ENCODE data around the gene PCBD2.

PCBD2 gene

GRCh38 chr5:134873494-134873893, 31.4 kb upstream of the PCBD2 start:
- Histone ChIP-seq H3K9me2 (ENCODE audit: low read depth, low read length) (no peaks in the 10 kb centered on the region), H4K20me1 (ENCODE audit: insufficient read depth, low read length) (no peaks in the 10 kb centered on the region), H3K79me2 (ENCODE audit: insufficient read depth, low read length) (peaks cover 15% of the 10 kb centered on the region; the same call in 1 of the 2 replicates), H3K4me2 (ENCODE audit: low read length) (peak overlapping the region; percentile 92), H3K9me3 (ENCODE audit: low read length) (no peaks in the 10 kb centered on the region), H3K27me3 (ENCODE audit: insufficient read depth, low read length) (no peaks in the 10 kb centered on the region), H3K9ac (ENCODE audit: low read length) (peak overlapping the region; percentile 87), H2AFZ (ENCODE audit: low read length) (peak overlapping the region; percentile 31; the same call in 1 of the 2 replicates), H3K36me3 (ENCODE audit: insufficient read depth, low read length) (no peaks in the 10 kb centered on the region), H3F3A (ENCODE audit: insufficient read depth, low read length) (no peaks in the 10 kb centered on the region), H3K4me1 (ENCODE audit: insufficient read depth, low read length, severe bottlenecking) (peaks cover 44% of the 10 kb centered on the region), H3K27ac (ENCODE audit: low read depth, low read length, poor library complexity, severe bottlenecking) (peak overlapping the region; percentile 70), H3K4me3 (ENCODE audit: low read depth, low read length, poor library complexity, severe bottlenecking) (peak overlapping the region; percentile 78)
- no peak for TF ChIP-seq EZH2 (IDR thresholded peaks at IDR 0.05; ENCODE audit: borderline replicate concordance, low read length)
- TF ChIP-seq, protein P1, sequence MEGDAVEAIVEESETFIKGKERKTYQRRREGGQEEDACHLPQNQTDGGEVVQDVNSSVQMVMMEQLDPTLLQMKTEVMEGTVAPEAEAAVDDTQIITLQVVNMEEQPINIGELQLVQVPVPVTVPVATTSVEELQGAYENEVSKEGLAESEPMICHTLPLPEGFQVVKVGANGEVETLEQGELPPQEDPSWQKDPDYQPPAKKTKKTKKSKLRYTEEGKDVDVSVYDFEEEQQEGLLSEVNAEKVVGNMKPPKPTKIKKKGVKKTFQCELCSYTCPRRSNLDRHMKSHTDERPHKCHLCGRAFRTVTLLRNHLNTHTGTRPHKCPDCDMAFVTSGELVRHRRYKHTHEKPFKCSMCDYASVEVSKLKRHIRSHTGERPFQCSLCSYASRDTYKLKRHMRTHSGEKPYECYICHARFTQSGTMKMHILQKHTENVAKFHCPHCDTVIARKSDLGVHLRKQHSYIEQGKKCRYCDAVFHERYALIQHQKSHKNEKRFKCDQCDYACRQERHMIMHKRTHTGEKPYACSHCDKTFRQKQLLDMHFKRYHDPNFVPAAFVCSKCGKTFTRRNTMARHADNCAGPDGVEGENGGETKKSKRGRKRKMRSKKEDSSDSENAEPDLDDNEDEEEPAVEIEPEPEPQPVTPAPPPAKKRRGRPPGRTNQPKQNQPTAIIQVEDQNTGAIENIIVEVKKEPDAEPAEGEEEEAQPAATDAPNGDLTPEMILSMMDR (IDR thresholded peaks at IDR 0.05; ENCODE audit: low read length) = no peak

GRCh38 chr5:134873987-134874830, 30.7 kb upstream of the PCBD2 start, which contains the start of gene TXNDC15:
Gene TXNDC15 (plus strand): TSS chr5:134874371. CDS start chr5:134874428, 57 bp downstream.
- peak within 1 kb of the TSS; percentile 78 for H3K4me3 ChIP-seq (ENCODE audit: low read depth, low read length, poor library complexity, severe bottlenecking)
- TF ChIP-seq EZH2 (IDR thresholded peaks at IDR 0.05; ENCODE audit: borderline replicate concordance, low read length) = no peak
- TF ChIP-seq, protein P1 (IDR thresholded peaks at IDR 0.05; ENCODE audit: low read length) = no peak
- peak within 1 kb of the TSS; percentile 70 for H3K27ac ChIP-seq (ENCODE audit: low read depth, low read length, poor library complexity, severe bottlenecking)
- H3K27me3 ChIP-seq (ENCODE audit: insufficient read depth, low read length) = no peaks in the 10 kb centered on the region
- peaks cover 20% of the 10 kb centered on the region for H3K79me2 ChIP-seq (ENCODE audit: insufficient read depth, low read length)
- H3K9ac ChIP-seq (ENCODE audit: low read length) = peak within 1 kb of the TSS; percentile 87
- no peaks in the 10 kb centered on the region for H3F3A ChIP-seq (ENCODE audit: insufficient read depth, low read length)
- H2AFZ ChIP-seq (ENCODE audit: low read length) = peak within 1 kb of the TSS; percentile 31; the same call in 1 of the 2 replicates
- peak within 1 kb of the TSS; percentile 92 for H3K4me2 ChIP-seq (ENCODE audit: low read length)
- H3K36me3 ChIP-seq (ENCODE audit: insufficient read depth, low read length) = no peaks in the 10 kb centered on the region
- no peaks in the 10 kb centered on the region for H3K9me2 ChIP-seq (ENCODE audit: low read depth, low read length)
- no peaks in the 10 kb centered on the region for H3K9me3 ChIP-seq (ENCODE audit: low read length)
- H4K20me1 ChIP-seq (ENCODE audit: insufficient read depth, low read length) = no peaks in the 10 kb centered on the region
- peaks cover 51% of the 10 kb centered on the region for H3K4me1 ChIP-seq (ENCODE audit: insufficient read depth, low read length, severe bottlenecking)

GRCh38 chr5:134874831-134875655, 29.9 kb upstream of the PCBD2 start:
- peak overlapping the region; percentile 87 for H3K9ac ChIP-seq (ENCODE audit: low read length)
- no peak overlapping the region for H2AFZ ChIP-seq (ENCODE audit: low read length)
- TF ChIP-seq EZH2 (IDR thresholded peaks at IDR 0.05; ENCODE audit: borderline replicate concordance, low read length) = no peak
- TF ChIP-seq, protein P1 (IDR thresholded peaks at IDR 0.05; ENCODE audit: low read length) = no peak
- peaks cover 52% of the 10 kb centered on the region for H3K4me1 ChIP-seq (ENCODE audit: insufficient read depth, low read length, severe bottlenecking)
- H3K36me3 ChIP-seq (ENCODE audit: insufficient read depth, low read length) = no peaks in the 10 kb centered on the region
- peak overlapping the region; percentile 92 for H3K4me2 ChIP-seq (ENCODE audit: low read length)
- no peaks in the 10 kb centered on the region for H3F3A ChIP-seq (ENCODE audit: insufficient read depth, low read length)
- no peaks in the 10 kb centered on the region for H4K20me1 ChIP-seq (ENCODE audit: insufficient read depth, low read length)
- H3K9me3 ChIP-seq (ENCODE audit: low read length) = no peaks in the 10 kb centered on the region
- H3K9me2 ChIP-seq (ENCODE audit: low read depth, low read length) = no peaks in the 10 kb centered on the region
- H3K4me3 ChIP-seq (ENCODE audit: low read depth, low read length, poor library complexity, severe bottlenecking) = peak overlapping the region; percentile 78
- H3K27me3 ChIP-seq (ENCODE audit: insufficient read depth, low read length) = no peaks in the 10 kb centered on the region
- H3K27ac ChIP-seq (ENCODE audit: low read depth, low read length, poor library complexity, severe bottlenecking) = peak overlapping the region; percentile 70
- H3K79me2 ChIP-seq (ENCODE audit: insufficient read depth, low read length) = peaks cover 29% of the 10 kb centered on the region
